Mucosa of stomach (tissue), 1 donor: ENCODE measurements around the gene MAK.
A peak's percentile ranks its signal among the peaks of the same experiment; 100 is the strongest.
"Not testable (repeated sequence)": the region's sequence is repeated elsewhere in the genome, so short reads cannot be mapped to it uniquely, and the experiment has no call there.

Experiments used
- H3K27me3 ChIP-seq: one replicate; pipeline ENCODE4 v1.7.0; 2013; ENCODE audit warnings: mild to moderate bottlenecking, low read length; ENCODE audit not compliant: control insufficient read depth, insufficient read depth
- H3K36me3 ChIP-seq: one replicate; pipeline ENCODE4 v1.7.0; 2013; ENCODE audit warnings: low read length; ENCODE audit not compliant: control insufficient read depth, insufficient read depth
- H3K4me1 ChIP-seq: one replicate; pipeline ENCODE4 v1.7.0; 2013; ENCODE audit warnings: mild to moderate bottlenecking, low read length; ENCODE audit not compliant: control insufficient read depth, insufficient read depth
- H3K4me3 ChIP-seq: one replicate; pipeline ENCODE4 v1.7.0; 2013; ENCODE audit warnings: low read length
- H3K9ac ChIP-seq: one replicate; pipeline ENCODE4 v1.7.0; 2013; ENCODE audit warnings: mild to moderate bottlenecking, low read length, moderate library complexity
- H3K9me3 ChIP-seq: one replicate; pipeline ENCODE4 v1.7.0; 2013; ENCODE audit warnings: mild to moderate bottlenecking, low read length, moderate library complexity; ENCODE audit not compliant: control insufficient read depth
- donor health status: Pancreatic carcinoma.

MAK gene

GRCh38 chr6:10733863-10734262 lies 104.5 kb downstream of the MAK start:
- Histone ChIP-seq H3K36me3 (no peaks in the 10 kb centered on the region), H3K4me1 (no peaks in the 10 kb centered on the region), H3K27me3 (no peaks in the 10 kb centered on the region), H3K9ac (no peak overlapping the region), H3K9me3 (no peaks in the 10 kb centered on the region), H3K4me3 (no peak overlapping the region)

- Histone ChIP-seq H3K9ac (no peak overlapping the region), H3K36me3 (no peaks in the 10 kb centered on the region), H3K4me3 (no peak overlapping the region), H3K4me1 (no peaks in the 10 kb centered on the region), H3K9me3 (no peaks in the 10 kb centered on the region), H3K27me3 (no peaks in the 10 kb centered on the region)
Observed at GRCh38 chr6:10733151-10733715, 105.1 kb downstream of the MAK start.

- Histone ChIP-seq H3K27me3 (no peaks in the 10 kb centered on the region), H3K4me1 (no peaks in the 10 kb centered on the region), H3K4me3 (no peak overlapping the region), H3K9me3 (no peaks in the 10 kb centered on the region), H3K9ac (no peak overlapping the region), H3K36me3 (no peaks in the 10 kb centered on the region)
Observed at GRCh38 chr6:10730254-10730653, 108.1 kb downstream of the MAK start.

- H3K9me3 ChIP-seq: no peaks in the 10 kb centered on the region
- H3K4me1 ChIP-seq: peaks cover 3% of the 10 kb centered on the region
- H3K4me3 ChIP-seq: no peak overlapping the region
- no peaks in the 10 kb centered on the region for H3K27me3 ChIP-seq
- no peak overlapping the region for H3K9ac ChIP-seq
- H3K36me3 ChIP-seq: no peaks in the 10 kb centered on the region
Observed at GRCh38 chr6:10725716-10726115, 112.6 kb downstream of the MAK start.

GRCh38 chr6:10725044-10725443 lies 113.3 kb downstream of the MAK start:
- Histone ChIP-seq H3K4me1 (peaks cover 4% of the 10 kb centered on the region), H3K36me3 (no peaks in the 10 kb centered on the region), H3K4me3 (no peak overlapping the region), H3K9ac (no peak overlapping the region), H3K27me3 (no peaks in the 10 kb centered on the region), H3K9me3 (no peaks in the 10 kb centered on the region)

GRCh38 chr6:10723567-10723881 lies 114.8 kb downstream of the MAK start:
- peaks cover 4% of the 10 kb centered on the region for H3K4me1 ChIP-seq
- H3K9me3 ChIP-seq: no peaks in the 10 kb centered on the region
- no peaks in the 10 kb centered on the region for H3K27me3 ChIP-seq
- H3K4me3 ChIP-seq: peak overlapping the region; percentile 67
- H3K36me3 ChIP-seq: no peaks in the 10 kb centered on the region
- peak overlapping the region; percentile 90 for H3K9ac ChIP-seq

- no peaks in the 10 kb centered on the region for H3K36me3 ChIP-seq
- H3K9me3 ChIP-seq: no peaks in the 10 kb centered on the region
- peak within 1 kb of the TSS; percentile 90 for H3K9ac ChIP-seq
- H3K4me3 ChIP-seq: peak within 1 kb of the TSS; percentile 67
- H3K4me1 ChIP-seq: peaks cover 4% of the 10 kb centered on the region
- H3K27me3 ChIP-seq: no peaks in the 10 kb centered on the region
Observed at GRCh38 chr6:10722820-10723566, 115.3 kb downstream of the MAK start, which contains the start of gene TMEM14C. TMEM14C (plus strand) TSS chr6:10723070; CDS start chr6:10724614, 1,544 bp downstream.

- Histone ChIP-seq H3K27me3 (no peaks in the 10 kb centered on the region), H3K9me3 (no peaks in the 10 kb centered on the region), H3K4me1 (peaks cover 4% of the 10 kb centered on the region), H3K36me3 (no peaks in the 10 kb centered on the region), H3K9ac (peak overlapping the region; percentile 59), H3K4me3 (peak overlapping the region; percentile 67)
Observed at GRCh38 chr6:10722570-10722819, 115.8 kb downstream of the MAK start.

- Histone ChIP-seq H3K27me3 (no peaks in the 10 kb centered on the region), H3K4me1 (peaks cover 4% of the 10 kb centered on the region), H3K4me3 (peak overlapping the region; percentile 67), H3K9me3 (no peaks in the 10 kb centered on the region), H3K9ac (peak overlapping the region; percentile 59), H3K36me3 (no peaks in the 10 kb centered on the region)
Observed at GRCh38 chr6:10721850-10722569, 116.3 kb downstream of the MAK start.

GRCh38 chr6:10720960-10721849 lies 117.1 kb downstream of the MAK start:
- H3K36me3 ChIP-seq, H3K4me1 ChIP-seq, H3K27me3 ChIP-seq, H3K9me3 ChIP-seq: not testable (repeated sequence)
- H3K9ac ChIP-seq: peak overlapping the region; percentile 67
- peak overlapping the region; percentile 34 for H3K4me3 ChIP-seq

- Histone ChIP-seq H3K9me3 (no peaks in the 10 kb centered on the region), H3K4me3 (peak overlapping the region; percentile 34), H3K9ac (peak overlapping the region; percentile 67), H3K27me3 (no peaks in the 10 kb centered on the region), H3K36me3 (no peaks in the 10 kb centered on the region), H3K4me1 (peaks cover 4% of the 10 kb centered on the region)
Observed at GRCh38 chr6:10720265-10720959, 117.9 kb downstream of the MAK start.
